Activated naive CD8-positive, alpha-beta T cell treated with anti-CD3 and anti-CD28 coated beads, Interleukin-2, amount 50 U/mL, for 24 hours (primary cell): Measurements from ENCODE around the gene RSPH1.

Experiments
- ATAC-seq: fragments of 150-1000 bp; cut with Tn5 transposase; one replicate; pipeline ENCODE4 v1.10.0; 2021
- DNase-seq: peaks from one replicate; pipeline ENCODE4 v3.0.0; 2021
- H3K27ac Mint-ChIP-seq: one replicate; pipeline ENCODE4 v1.8.0; 2021; ENCODE audit warnings: mild to moderate bottlenecking, mixed read lengths
- H3K27me3 Mint-ChIP-seq: one replicate; pipeline ENCODE4 v1.8.0; 2021; ENCODE audit warnings: mixed read lengths
- H3K36me3 Mint-ChIP-seq: one replicate; pipeline ENCODE4 v1.8.0; 2021; ENCODE audit warnings: low read depth, mixed read lengths
- H3K4me1 Mint-ChIP-seq: one replicate; pipeline ENCODE4 v1.8.0; 2021; ENCODE audit warnings: mixed read lengths
- H3K4me3 Mint-ChIP-seq: one replicate; pipeline ENCODE4 v1.8.0; 2021; ENCODE audit warnings: mild to moderate bottlenecking, moderate library complexity, mixed read lengths
- H3K9me3 Mint-ChIP-seq: one replicate; pipeline ENCODE4 v1.8.0; 2021; ENCODE audit warnings: mixed read lengths

Gene RSPH1

GRCh38 chr21:42493109-42494060 is 2.6 kb downstream of the RSPH1 start:
- no peaks in the 10 kb centered on the region for H3K36me3 Mint-ChIP-seq
- no peaks in the 10 kb centered on the region for H3K27me3 Mint-ChIP-seq
- H3K9me3 Mint-ChIP-seq = no peaks in the 10 kb centered on the region
- no peak for DNase-seq
- H3K4me3 Mint-ChIP-seq = no peak overlapping the region
- peaks cover 13% of the 10 kb centered on the region for H3K4me1 Mint-ChIP-seq
- ATAC-seq = no peak
- no peak overlapping the region for H3K27ac Mint-ChIP-seq

- Mint-ChIP-seq H3K36me3 (no peaks in the 10 kb centered on the region), H3K27me3 (no peaks in the 10 kb centered on the region), H3K4me1 (peaks cover 12% of the 10 kb centered on the region), H3K4me3 (no peak overlapping the region), H3K27ac (no peak overlapping the region), H3K9me3 (no peaks in the 10 kb centered on the region)
- DNase-seq (no peak), ATAC-seq (no peak)
These were observed 3.8 kb downstream of the RSPH1 start for GRCh38 chr21:42492201-42492600.

- no peak for DNase-seq
- peaks cover 7% of the 10 kb centered on the region for H3K4me1 Mint-ChIP-seq
- no peak overlapping the region for H3K4me3 Mint-ChIP-seq
- no peaks in the 10 kb centered on the region for H3K9me3 Mint-ChIP-seq
- H3K36me3 Mint-ChIP-seq = no peaks in the 10 kb centered on the region
- peaks cover 3% of the 10 kb centered on the region for H3K27me3 Mint-ChIP-seq
- ATAC-seq = no peak
- H3K27ac Mint-ChIP-seq = no peak overlapping the region
These were observed 4.7 kb downstream of the RSPH1 start for GRCh38 chr21:42491328-42491727.

GRCh38 chr21:42490720-42491119 is 5.3 kb downstream of the RSPH1 start:
- Mint-ChIP-seq H3K27ac (no peak overlapping the region), H3K4me3 (no peak overlapping the region), H3K4me1 (peaks cover 3% of the 10 kb centered on the region), H3K27me3 (peaks cover 3% of the 10 kb centered on the region), H3K36me3 (no peaks in the 10 kb centered on the region), H3K9me3 (no peaks in the 10 kb centered on the region)
- DNase-seq (no peak), ATAC-seq (no peak)

GRCh38 chr21:42489991-42490390 is 6.0 kb downstream of the RSPH1 start:
- peaks cover 3% of the 10 kb centered on the region for H3K27me3 Mint-ChIP-seq
- H3K36me3 Mint-ChIP-seq = no peaks in the 10 kb centered on the region
- DNase-seq = no peak
- no peak overlapping the region for H3K27ac Mint-ChIP-seq
- no peak for ATAC-seq
- no peak overlapping the region for H3K4me3 Mint-ChIP-seq
- H3K4me1 Mint-ChIP-seq = no peaks in the 10 kb centered on the region
- no peaks in the 10 kb centered on the region for H3K9me3 Mint-ChIP-seq

GRCh38 chr21:42489006-42489563 is 6.9 kb downstream of the RSPH1 start:
- H3K27ac Mint-ChIP-seq = no peak overlapping the region
- ATAC-seq (no peak), DNase-seq (no peak)
- no peaks in the 10 kb centered on the region for H3K4me1 Mint-ChIP-seq
- H3K4me3 Mint-ChIP-seq = no peak overlapping the region
- H3K9me3 Mint-ChIP-seq = no peaks in the 10 kb centered on the region
- H3K27me3 Mint-ChIP-seq = peaks cover 3% of the 10 kb centered on the region
- H3K36me3 Mint-ChIP-seq = no peaks in the 10 kb centered on the region

GRCh38 chr21:42486531-42486930 is 9.5 kb downstream of the RSPH1 start:
- H3K27ac Mint-ChIP-seq = no peak overlapping the region
- no peak overlapping the region for H3K4me3 Mint-ChIP-seq
- H3K27me3 Mint-ChIP-seq = peaks cover 3% of the 10 kb centered on the region
- ATAC-seq (peak; percentile 40), DNase-seq (no peak)
- H3K4me1 Mint-ChIP-seq = no peaks in the 10 kb centered on the region
- H3K36me3 Mint-ChIP-seq = no peaks in the 10 kb centered on the region
- H3K9me3 Mint-ChIP-seq = no peaks in the 10 kb centered on the region

- Mint-ChIP-seq H3K4me1 (no peaks in the 10 kb centered on the region), H3K27ac (no peak overlapping the region), H3K36me3 (no peaks in the 10 kb centered on the region), H3K27me3 (peaks cover 3% of the 10 kb centered on the region), H3K4me3 (no peak overlapping the region), H3K9me3 (no peaks in the 10 kb centered on the region)
- DNase-seq (no peak), ATAC-seq (no peak)
These were observed 10.0 kb downstream of the RSPH1 start for GRCh38 chr21:42486072-42486471.

- no peaks in the 10 kb centered on the region for H3K36me3 Mint-ChIP-seq
- H3K27me3 Mint-ChIP-seq = peaks cover 3% of the 10 kb centered on the region
- no peak overlapping the region for H3K27ac Mint-ChIP-seq
- no peaks in the 10 kb centered on the region for H3K4me1 Mint-ChIP-seq
- DNase-seq (no peak), ATAC-seq (no peak)
- H3K4me3 Mint-ChIP-seq = no peak overlapping the region
- no peaks in the 10 kb centered on the region for H3K9me3 Mint-ChIP-seq
These were observed 11.1 kb downstream of the RSPH1 start for GRCh38 chr21:42484966-42485365.

GRCh38 chr21:42481169-42481568 is 14.9 kb downstream of the RSPH1 start:
- Mint-ChIP-seq H3K4me1 (no peaks in the 10 kb centered on the region), H3K27me3 (no peaks in the 10 kb centered on the region), H3K9me3 (no peaks in the 10 kb centered on the region), H3K36me3 (no peaks in the 10 kb centered on the region), H3K4me3 (no peak overlapping the region), H3K27ac (no peak overlapping the region)
- DNase-seq (no peak), ATAC-seq (no peak)

- Mint-ChIP-seq H3K9me3 (no peaks in the 10 kb centered on the region), H3K36me3 (no peaks in the 10 kb centered on the region), H3K27me3 (no peaks in the 10 kb centered on the region), H3K4me3 (no peak overlapping the region), H3K4me1 (no peaks in the 10 kb centered on the region), H3K27ac (no peak overlapping the region)
- ATAC-seq (no peak), DNase-seq (no peak)
These were observed 15.3 kb downstream of the RSPH1 start for GRCh38 chr21:42480736-42481135.

GRCh38 chr21:42479582-42479981 is 16.4 kb downstream of the RSPH1 start:
- no peak overlapping the region for H3K27ac Mint-ChIP-seq
- no peak for ATAC-seq
- H3K4me1 Mint-ChIP-seq = no peaks in the 10 kb centered on the region
- no peak overlapping the region for H3K4me3 Mint-ChIP-seq
- H3K36me3 Mint-ChIP-seq = no peaks in the 10 kb centered on the region
- H3K9me3 Mint-ChIP-seq = no peaks in the 10 kb centered on the region
- no peak for DNase-seq
- H3K27me3 Mint-ChIP-seq = no peaks in the 10 kb centered on the region

GRCh38 chr21:42478504-42478903 is 17.5 kb downstream of the RSPH1 start:
- Mint-ChIP-seq H3K27me3 (peaks cover 1% of the 10 kb centered on the region), H3K4me1 (peaks cover 6% of the 10 kb centered on the region), H3K4me3 (no peak overlapping the region), H3K27ac (no peak overlapping the region), H3K36me3 (no peaks in the 10 kb centered on the region), H3K9me3 (no peaks in the 10 kb centered on the region)
- ATAC-seq (no peak), DNase-seq (no peak)

GRCh38 chr21:42476388-42477331 is 19.4 kb downstream of the RSPH1 start:
- peaks cover 6% of the 10 kb centered on the region for H3K4me1 Mint-ChIP-seq
- H3K36me3 Mint-ChIP-seq = no peaks in the 10 kb centered on the region
- no peak for DNase-seq
- H3K27me3 Mint-ChIP-seq = peaks cover 1% of the 10 kb centered on the region
- no peaks in the 10 kb centered on the region for H3K9me3 Mint-ChIP-seq
- H3K4me3 Mint-ChIP-seq = no peak overlapping the region
- no peak for ATAC-seq
- no peak overlapping the region for H3K27ac Mint-ChIP-seq
